Breast epithelium (tissue), 4 donors: ENCODE results near the gene RBM15. TPM values are rescaled to one million over a fixed set of nuclear protein-coding genes. Genes with fewer than 3 reads are reported as not detected.

Source experiments
- DNase-seq, 2 donors: peaks; one replicate each; pipeline ENCODE4 v3.0.0-alpha.2; 2019; ENCODE audit warnings: low spot score in 2 of 2
- H3K27ac ChIP-seq, 2 donors: fragments of 200-600 bp; sonication (generic) in 1 of 2; one replicate each; pipeline ENCODE4 v1.5.1; 2016 to 2019; ENCODE audit warnings: mild to moderate bottlenecking in 1 of 2
- H3K27me3 ChIP-seq, 2 donors: fragments of 200-600 bp; sonication (generic) in 1 of 2; one replicate each; pipeline versions ENCODE4 v1.5.1 to v1.6.0; 2017 to 2019; ENCODE audit warnings: control low read depth in 1 of 2, mild to moderate bottlenecking in 1 of 2
- H3K36me3 ChIP-seq: fragments of 200-600 bp; one replicate; pipeline ENCODE4 v1.5.1; 2019
- H3K4me1 ChIP-seq, 2 donors: fragments of 200-600 bp; sonication (generic); one replicate each; pipeline ENCODE4 v1.5.1; 2016 to 2019; ENCODE audit warnings: control low read depth in 1 of 2
- H3K4me3 ChIP-seq, 3 donors: fragments of 200-600 bp; sonication (generic); 1 replicate in 2 of 3; 2 replicates in 1 of 3; pipeline ENCODE4 v1.5.1; 2016 to 2019; ENCODE audit warnings: mild to moderate bottlenecking in 3 of 3, moderate library complexity in 2 of 3
- H3K9me3 ChIP-seq, 2 donors: fragments of 200-600 bp; sonication (generic) in 1 of 2; one replicate each; pipeline ENCODE4 v1.5.1; 2016 to 2019; ENCODE audit warnings: control low read depth in 1 of 2
- POLR2A ChIP-seq: fragments of 450-650 bp; IDR thresholded peaks from one replicate; pipeline ENCODE4 v1.6.1; 2016; ENCODE audit warnings: antibody characterized with exemption, mild to moderate bottlenecking, moderate library complexity
- POLR2AphosphoS5 ChIP-seq, 3 donors: sonication (generic); formaldehyde crosslinking; IDR thresholded peaks; one replicate each; pipeline ENCODE4 v1.6.1; 2017; ENCODE audit warnings: antibody characterized with exemption in 3 of 3
- intact Hi-C: fragments of 100-400 bp; cut with DNase I; formaldehyde crosslinking; loops from one replicate; pipeline ENCODE4 v1.15.1; 2023; ENCODE audit warnings: low total_unique reads
- total RNA-seq, 3 donors: library from RNA; depleted of rRNA; stranded (reverse); fragments of >200 nt; gene quantifications; one replicate each; pipeline ENCODE4 v1.1.0, GENCODE V29; 2016
- TF ChIP-seq, protein P1 (sequence below), 3 donors: fragments of 450-650 bp; IDR thresholded peaks; one replicate each; pipeline ENCODE4 v1.5.1; 2016 to 2017; ENCODE audit warnings: antibody characterized with exemption in 3 of 3, mild to moderate bottlenecking in 3 of 3, moderate library complexity in 3 of 3

The RBM15 gene
- total RNA-seq, 3 donors from 2014 or later = 33.4 to 47.1 (median 35.4) TPM

DNA sequence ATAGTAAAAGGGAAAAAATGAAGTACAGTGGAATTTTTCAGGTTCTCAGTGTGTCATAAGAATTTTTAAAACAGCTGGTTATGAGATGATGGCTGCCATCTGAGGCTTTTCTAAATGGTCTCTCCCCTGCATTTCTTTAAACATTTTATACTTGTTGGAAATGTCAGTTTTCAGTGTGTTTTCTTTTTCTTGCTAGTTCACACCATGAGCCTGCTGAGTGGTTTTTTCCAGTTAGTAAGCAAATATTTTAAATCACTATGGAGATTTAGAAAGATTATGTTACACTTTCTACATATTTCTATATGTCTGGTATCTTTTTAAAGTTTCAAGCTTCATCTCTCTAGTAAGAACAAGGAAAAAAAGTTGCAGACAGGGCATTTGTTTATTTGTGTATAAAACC, 9.6 kb downstream of the RBM15 start:
- no peak overlapping the region for H3K27ac ChIP-seq
- no peaks in the 10 kb centered on the region for H3K27me3 ChIP-seq
- peaks cover 4% of the 10 kb centered on the region for H3K36me3 ChIP-seq
- no peak for DNase-seq
- intact Hi-C loops = no loop called here
- TF ChIP-seq POLR2A (no peak), POLR2AphosphoS5 (IDR thresholded peaks at IDR 0.05) (no peak)
- TF ChIP-seq, protein P1, sequence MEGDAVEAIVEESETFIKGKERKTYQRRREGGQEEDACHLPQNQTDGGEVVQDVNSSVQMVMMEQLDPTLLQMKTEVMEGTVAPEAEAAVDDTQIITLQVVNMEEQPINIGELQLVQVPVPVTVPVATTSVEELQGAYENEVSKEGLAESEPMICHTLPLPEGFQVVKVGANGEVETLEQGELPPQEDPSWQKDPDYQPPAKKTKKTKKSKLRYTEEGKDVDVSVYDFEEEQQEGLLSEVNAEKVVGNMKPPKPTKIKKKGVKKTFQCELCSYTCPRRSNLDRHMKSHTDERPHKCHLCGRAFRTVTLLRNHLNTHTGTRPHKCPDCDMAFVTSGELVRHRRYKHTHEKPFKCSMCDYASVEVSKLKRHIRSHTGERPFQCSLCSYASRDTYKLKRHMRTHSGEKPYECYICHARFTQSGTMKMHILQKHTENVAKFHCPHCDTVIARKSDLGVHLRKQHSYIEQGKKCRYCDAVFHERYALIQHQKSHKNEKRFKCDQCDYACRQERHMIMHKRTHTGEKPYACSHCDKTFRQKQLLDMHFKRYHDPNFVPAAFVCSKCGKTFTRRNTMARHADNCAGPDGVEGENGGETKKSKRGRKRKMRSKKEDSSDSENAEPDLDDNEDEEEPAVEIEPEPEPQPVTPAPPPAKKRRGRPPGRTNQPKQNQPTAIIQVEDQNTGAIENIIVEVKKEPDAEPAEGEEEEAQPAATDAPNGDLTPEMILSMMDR (IDR thresholded peaks at IDR 0.05) = no peak
- no peak overlapping the region for H3K4me3 ChIP-seq
- H3K9me3 ChIP-seq = no peaks in the 10 kb centered on the region
- peaks cover 0 to 5% of the 10 kb centered on the region in 2 donors for H3K4me1 ChIP-seq

DNA sequence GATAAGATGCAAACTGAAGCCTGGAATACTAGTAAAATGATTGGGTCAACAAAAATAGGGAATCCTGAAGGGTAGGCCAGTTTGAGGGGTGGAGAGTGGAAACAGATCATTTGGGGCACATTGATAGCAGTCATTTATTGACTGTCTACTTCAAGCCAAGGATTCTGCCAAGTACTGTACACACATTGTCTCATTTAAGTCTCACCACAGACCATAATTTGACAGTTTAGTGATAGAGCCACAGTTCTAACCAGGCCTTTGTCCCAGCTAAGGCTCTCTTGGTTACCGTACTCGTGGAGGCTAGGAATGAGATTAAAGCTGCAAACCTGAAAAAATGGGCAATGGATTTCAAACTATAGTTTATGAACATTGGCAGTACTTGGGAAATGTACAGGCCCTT, 11.2 kb downstream of the RBM15 start:
- Histone ChIP-seq H3K27ac (no peak overlapping the region), H3K4me3 (no peak overlapping the region), H3K36me3 (peaks cover 4% of the 10 kb centered on the region), H3K27me3 (no peaks in the 10 kb centered on the region), H3K9me3 (no peaks in the 10 kb centered on the region), H3K4me1 (peaks cover 0 to 5% of the 10 kb centered on the region in 2 donors)
- intact Hi-C loops = no loop called here
- DNase-seq = no peak
- TF ChIP-seq, protein P1 (IDR thresholded peaks at IDR 0.05) = no peak
- TF ChIP-seq POLR2AphosphoS5 (IDR thresholded peaks at IDR 0.05) = no peak
- no peak for TF ChIP-seq POLR2A

DNA sequence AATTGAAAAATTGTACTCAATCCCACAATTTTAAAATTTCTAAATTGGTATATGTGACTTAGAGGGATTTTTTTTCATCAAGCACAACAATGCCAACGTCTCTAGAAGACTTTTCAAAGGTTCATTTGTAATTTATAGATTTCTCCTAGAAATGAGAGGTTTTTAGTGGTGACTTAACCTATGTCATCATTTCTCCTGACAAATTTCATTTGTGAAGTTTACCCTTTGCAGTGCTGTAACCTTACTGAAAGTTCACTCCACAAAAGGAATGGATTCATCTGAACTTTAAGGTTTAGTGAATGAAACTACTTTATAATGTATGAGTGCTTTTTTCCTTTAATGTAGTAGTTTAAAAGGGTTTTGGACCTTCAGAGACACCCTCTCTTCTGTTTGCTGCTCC, 16.1 kb downstream of the RBM15 start:
- DNase-seq = no peak
- H3K27ac ChIP-seq = peak overlapping the region in 1 of 2 donors; percentile 6
- H3K27me3 ChIP-seq = no peaks in the 10 kb centered on the region
- intact Hi-C loops = no loop called here
- no peaks in the 10 kb centered on the region for H3K36me3 ChIP-seq
- no peaks in the 10 kb centered on the region for H3K4me1 ChIP-seq
- TF ChIP-seq POLR2A = no peak
- TF ChIP-seq POLR2AphosphoS5 (IDR thresholded peaks at IDR 0.05) = no peak
- TF ChIP-seq, protein P1 (IDR thresholded peaks at IDR 0.05) = no peak
- H3K4me3 ChIP-seq = no peak overlapping the region
- no peaks in the 10 kb centered on the region for H3K9me3 ChIP-seq

DNA sequence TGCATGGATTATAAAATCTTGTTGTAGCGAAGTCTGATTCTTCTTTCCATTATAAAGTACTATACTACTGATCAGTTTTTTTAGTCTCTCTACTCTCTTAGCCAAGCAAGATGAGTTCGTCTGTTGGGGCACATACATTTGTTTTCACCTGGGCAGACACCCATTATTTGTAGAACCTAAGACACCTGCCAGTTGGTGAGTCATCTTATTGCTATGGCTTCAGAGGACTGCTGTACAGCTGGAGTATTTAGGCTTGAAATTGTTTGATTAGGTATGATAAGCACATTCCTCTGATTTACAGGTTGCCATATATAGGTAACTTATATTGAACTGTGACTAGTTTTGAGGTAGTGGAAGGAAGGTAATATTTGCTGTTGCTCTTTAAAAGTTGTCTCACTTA, 17.2 kb downstream of the RBM15 start:
- Histone ChIP-seq H3K4me3 (no peak overlapping the region), H3K4me1 (no peaks in the 10 kb centered on the region), H3K27me3 (no peaks in the 10 kb centered on the region), H3K36me3 (no peaks in the 10 kb centered on the region), H3K27ac (no peak overlapping the region), H3K9me3 (no peaks in the 10 kb centered on the region)
- no peak for TF ChIP-seq POLR2A
- DNase-seq = no peak
- intact Hi-C loops = no loop called here

DNA sequence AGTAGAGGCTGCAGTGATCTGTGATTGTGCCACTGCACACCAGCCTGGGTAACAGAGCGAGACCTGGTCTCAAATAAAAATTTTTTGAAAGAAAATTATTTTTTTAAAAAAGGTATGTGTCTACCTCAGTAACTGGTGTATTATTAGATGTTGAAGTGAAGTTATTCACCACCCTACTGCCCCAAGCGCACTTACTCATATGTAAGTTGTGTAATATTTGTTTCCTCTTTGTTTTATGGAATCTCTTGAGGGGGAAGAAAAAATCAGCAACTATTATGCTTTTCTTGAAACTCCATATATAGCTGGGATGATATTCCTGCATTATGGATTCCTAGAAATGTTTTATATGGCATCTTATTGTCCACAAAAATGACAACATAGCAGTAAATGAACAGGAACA, 21.3 kb downstream of the RBM15 start:
- TF ChIP-seq, protein P1 (IDR thresholded peaks at IDR 0.05) = no peak
- TF ChIP-seq POLR2AphosphoS5 (IDR thresholded peaks at IDR 0.05) = no peak
- TF ChIP-seq POLR2A = no peak
- Histone ChIP-seq H3K4me3 (no peak overlapping the region), H3K27me3 (no peaks in the 10 kb centered on the region), H3K9me3 (no peaks in the 10 kb centered on the region), H3K27ac (no peak overlapping the region), H3K4me1 (no peaks in the 10 kb centered on the region), H3K36me3 (no peaks in the 10 kb centered on the region)
- no peak for DNase-seq
- intact Hi-C loops = no loop called here

DNA sequence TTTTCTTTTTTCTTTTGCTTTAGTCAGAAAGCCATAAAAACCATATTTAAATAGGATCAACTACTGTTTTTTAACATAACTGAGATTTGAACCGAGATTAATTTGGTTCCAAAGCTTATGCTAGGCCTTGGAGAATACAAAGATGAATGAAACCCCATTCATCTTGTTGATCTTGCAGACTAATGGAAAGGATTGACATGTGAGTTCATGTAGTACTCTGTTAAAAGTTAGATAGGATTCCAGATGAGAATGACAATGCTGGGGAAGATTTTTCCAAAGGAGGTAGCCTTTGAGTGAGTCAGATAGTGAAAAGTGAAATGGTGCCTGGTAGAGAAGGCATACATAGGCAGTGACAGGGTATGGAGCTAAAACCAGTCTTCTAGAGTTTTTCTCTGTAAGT, 22.7 kb downstream of the RBM15 start:
- no peaks in the 10 kb centered on the region for H3K9me3 ChIP-seq
- no peaks in the 10 kb centered on the region for H3K4me1 ChIP-seq
- H3K27me3 ChIP-seq = no peaks in the 10 kb centered on the region
- H3K36me3 ChIP-seq = no peaks in the 10 kb centered on the region
- intact Hi-C loops = no loop called here
- no peak for DNase-seq
- TF ChIP-seq POLR2AphosphoS5 (IDR thresholded peaks at IDR 0.05) (no peak), POLR2A (no peak)
- TF ChIP-seq, protein P1 (IDR thresholded peaks at IDR 0.05) = no peak
- H3K4me3 ChIP-seq = no peak overlapping the region
- H3K27ac ChIP-seq = no peak overlapping the region
